Stimulated activated CD4-positive, alpha-beta T cell treated with anti-CD3 and anti-CD28 coated beads, Interleukin-2, amount 100 ng/mL, for 4 hours (primary cell): ENCODE results near the gene LAMP5.

ENCODE experiments used
- DNase-seq: peaks from one replicate; pipeline ENCODE4 v3.0.0-alpha.2; 2020; ENCODE audit warnings: low read depth

The LAMP5 gene

GRCh38 chr20:9535449-9535848, 21.1 kb downstream of the LAMP5 start:
- no peak for DNase-seq

DNA sequence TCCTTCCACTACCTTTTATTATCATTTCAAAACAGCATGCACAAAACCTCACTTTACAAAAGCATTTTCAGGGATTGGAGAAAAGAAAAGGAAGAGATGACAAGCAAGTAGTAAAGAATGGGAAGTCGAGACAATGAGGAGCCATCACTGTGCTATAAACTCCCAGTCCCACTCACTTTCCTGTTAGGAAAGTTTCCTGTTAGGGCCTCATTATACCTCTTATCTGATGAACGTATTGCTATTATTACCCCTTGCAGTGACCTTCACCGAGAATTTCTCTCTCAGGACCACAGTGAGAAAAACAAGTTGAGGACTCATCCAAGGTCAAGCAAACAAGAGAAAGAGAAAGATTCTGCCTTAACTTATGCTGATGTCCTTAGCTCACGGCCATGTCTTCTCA, 28.8 kb downstream of the LAMP5 start:
- DNase-seq, result no peak

DNA sequence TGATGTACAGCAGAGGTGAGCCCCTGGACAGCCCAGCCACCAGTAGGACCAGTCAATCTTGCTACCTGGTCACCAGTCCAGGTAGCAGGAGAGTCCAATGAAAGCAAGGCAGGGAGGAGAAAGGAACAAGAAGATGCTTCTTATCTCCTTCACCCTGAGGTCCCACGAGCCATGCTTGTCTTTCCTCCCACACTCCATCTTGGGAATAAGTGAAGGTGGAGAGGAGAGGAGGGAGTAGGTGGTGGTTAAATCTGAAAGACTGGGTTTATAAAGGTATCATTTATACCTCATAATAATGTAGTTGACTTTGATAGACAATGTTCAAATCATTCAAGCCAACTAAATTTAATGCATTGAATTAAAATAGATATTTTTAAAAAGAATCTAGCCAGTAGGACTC, 35.9 kb downstream of the LAMP5 start:
- no peak for DNase-seq

DNA sequence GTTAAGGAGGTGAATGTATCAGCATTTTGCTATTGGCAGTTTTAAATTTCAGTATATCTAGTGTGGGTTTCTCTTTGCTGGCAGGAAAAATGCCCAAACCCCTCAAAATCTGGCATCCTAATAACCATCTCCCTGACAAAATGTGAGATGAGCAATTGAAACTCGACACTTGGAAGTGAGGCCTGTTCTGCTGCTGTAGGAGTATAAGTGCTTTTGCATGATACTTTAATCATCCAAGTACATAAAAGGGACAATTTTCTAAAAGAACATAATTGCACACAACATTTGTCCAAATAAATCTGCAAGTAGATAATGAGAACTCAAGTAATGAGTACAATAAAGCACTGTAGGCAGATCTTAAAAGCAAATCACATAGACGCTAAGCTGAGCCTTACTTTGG, 36.5 kb downstream of the LAMP5 start:
- DNase-seq, result no peak

DNA sequence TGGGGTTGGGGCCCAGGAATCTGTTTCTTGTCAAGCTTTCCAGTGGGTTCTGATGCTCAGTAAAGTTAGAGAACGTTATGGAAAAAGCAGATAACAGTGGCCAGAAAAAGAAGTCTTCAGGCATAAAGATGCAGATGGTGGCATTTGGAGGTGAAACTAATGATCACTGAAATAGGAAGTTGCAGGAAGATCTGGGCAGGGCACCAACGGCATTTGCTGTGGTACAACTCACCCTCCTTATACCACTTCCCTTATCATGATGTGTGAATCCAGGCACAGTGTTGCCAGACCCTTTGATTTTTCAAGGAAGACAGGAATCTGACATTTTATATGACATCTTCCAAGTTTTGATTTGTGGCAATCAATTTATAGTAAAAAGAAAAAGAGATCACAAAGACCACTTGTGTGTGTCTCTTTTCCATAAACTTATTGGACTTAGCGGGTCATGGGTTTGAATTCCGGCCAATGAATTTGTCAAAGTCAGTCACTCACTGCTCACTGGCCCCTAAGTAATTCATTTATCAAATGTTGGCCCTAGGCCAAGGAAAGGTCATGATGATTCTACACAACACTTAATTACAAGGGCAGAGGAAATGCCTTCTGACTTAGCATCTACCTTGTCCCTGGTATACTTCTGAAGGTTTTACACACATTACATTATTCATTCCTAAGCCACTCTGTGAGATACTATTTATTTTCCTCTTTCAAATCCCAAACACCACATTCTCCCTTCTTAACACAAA, 37.6 kb downstream of the LAMP5 start:
- DNase-seq, result no peak

GRCh38 chr20:9555781-9556180, 41.4 kb downstream of the LAMP5 start:
- no peak for DNase-seq

GRCh38 chr20:9557411-9557810, 43.0 kb downstream of the LAMP5 start:
- no peak for DNase-seq

DNA sequence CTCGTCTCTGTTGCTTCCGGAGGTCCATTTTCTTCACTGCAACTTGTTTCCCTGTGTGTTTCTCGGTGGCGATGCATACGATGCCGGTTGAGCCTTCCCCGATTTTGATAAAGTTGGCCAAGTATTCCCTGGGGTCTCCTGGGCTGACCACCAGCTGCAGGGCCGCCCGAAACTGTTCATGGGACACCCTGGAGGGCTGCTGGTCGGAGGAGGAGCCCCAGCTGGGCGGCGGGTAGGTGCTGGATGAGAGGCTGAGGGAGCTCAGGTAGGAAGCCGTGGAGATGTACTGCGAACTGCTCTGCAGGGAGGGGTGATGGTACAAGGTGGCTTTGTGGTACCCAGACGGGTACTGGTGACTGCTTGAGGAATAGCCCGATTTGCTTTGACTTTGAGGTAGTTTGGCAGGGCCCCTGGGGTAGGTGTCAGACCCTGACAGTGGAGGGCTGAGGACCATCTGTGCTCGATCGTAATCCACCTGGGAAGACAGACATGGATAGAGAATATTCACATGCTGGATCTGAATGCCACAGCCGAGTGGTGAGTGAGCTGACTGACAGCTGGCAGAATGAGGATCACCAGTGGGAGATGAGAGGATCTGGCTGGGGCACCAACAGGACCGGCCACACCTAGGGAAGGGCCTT, 51.6 kb downstream of the LAMP5 start:
- no peak for DNase-seq

DNA sequence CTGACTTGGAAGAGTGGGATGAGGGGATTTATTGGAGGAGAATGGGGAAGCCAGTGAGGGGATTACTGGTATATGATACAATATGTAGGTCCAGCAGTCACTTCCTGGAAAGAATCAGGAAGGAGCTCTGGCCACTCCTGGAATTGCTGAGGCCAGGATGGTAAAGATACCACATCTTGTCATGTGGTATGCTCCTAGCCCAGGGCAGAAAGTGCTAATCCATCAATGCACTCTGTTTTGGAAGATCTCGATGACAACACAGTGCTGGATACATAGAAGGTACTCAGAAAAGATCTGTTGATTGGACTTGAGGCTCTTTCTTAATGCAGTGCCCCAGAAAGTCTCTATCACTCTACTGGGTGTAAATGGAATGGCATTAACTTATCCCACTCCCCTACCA, 52.6 kb downstream of the LAMP5 start:
- no peak for DNase-seq

DNA sequence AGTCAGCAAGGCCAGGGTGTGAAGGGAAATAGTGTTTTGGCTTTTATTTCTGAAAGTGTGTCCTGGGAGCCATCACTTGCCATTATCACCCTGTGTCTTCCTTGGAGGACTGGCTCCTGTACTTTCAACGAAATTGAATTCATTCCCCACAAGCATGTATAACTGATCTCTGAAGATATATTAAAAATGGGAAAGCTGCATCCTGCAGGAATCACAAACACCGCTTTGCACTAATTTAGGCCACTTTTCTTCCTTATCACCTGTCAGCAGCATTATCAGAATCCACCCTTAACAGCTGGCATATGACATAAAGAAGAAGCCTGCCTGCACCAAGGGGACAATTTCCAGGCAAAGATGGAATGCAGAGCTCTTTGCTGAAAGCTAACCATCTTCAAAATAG, 56.2 kb downstream of the LAMP5 start:
- DNase-seq, result no peak

DNA sequence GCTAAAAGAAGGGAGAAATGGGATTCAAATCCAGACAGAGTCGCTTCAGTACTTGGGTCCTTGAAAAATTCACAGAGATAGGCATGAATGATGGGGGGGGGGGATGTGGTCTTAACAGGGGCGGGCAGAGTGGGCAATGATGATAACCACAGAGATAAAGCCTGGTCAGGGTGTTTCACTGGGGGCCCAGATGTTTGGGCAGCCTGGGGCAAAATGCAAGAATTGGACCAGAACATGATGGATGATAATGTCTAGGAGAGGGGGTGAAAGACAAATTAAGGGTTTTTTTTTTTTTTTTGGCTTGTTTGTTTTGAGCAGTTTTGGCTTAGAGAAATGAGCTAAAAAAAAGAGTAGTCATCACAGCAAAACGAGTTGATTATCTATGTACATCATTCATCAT, 57.4 kb downstream of the LAMP5 start:
- no peak for DNase-seq

GRCh38 chr20:9572670-9573069, 58.3 kb downstream of the LAMP5 start:
- no peak for DNase-seq

DNA sequence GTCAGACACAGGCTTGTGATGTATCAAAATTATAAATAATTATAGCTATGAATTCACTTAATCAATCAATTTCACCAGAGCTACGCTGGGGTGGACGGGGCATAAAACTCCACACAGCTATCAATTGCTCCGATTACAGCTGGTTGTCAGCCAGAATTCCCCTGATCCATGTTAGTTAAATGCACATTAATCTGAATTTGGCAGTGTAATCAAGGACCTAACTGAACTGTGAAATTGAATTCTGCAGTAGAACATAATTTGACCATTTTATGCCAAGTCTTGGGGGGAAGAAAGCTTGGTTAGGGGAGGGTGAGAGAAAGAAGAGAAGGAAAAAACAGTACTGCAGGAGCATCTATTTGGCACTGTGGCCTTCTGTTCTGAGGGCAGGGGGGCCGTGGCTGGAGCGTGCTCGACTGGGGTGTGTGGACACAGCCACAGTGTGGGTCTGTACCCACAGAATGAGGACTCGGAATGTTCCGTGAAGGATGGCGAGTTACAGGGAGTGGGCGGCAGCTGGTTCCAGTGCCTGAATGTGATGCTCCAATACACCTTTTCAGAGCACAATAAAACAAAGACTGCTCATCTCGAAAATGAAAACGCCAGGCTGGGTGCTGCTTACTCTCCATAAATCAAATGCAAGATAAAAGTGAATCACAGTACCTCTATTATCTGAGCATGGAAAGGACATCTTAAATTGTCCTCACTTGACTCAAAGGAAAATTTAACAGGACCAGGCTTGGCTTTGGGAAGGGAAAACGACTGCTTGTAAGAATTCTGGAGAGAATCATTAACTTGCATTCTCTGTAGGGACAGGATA, 59.2 kb downstream of the LAMP5 start:
- DNase-seq, result no peak

DNA sequence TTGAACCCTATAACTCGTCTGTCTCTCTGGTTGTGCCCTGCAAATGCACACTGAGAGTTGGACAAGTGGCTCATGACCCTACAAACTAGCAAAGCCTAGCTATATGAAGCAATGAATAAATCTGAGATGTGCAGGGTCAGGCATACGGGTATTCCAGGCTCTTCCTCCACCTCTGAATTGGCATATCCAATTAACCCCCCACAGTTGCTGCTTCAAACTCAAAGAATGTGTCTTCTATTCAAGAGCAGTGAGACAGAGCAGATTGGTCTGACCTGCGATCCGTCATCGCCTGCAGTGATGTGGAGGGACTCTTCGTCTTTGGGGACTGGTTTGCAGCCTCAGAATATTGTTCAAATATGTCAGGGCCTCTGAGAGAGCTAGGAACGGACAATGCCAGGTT, 59.8 kb downstream of the LAMP5 start:
- no peak for DNase-seq

DNA sequence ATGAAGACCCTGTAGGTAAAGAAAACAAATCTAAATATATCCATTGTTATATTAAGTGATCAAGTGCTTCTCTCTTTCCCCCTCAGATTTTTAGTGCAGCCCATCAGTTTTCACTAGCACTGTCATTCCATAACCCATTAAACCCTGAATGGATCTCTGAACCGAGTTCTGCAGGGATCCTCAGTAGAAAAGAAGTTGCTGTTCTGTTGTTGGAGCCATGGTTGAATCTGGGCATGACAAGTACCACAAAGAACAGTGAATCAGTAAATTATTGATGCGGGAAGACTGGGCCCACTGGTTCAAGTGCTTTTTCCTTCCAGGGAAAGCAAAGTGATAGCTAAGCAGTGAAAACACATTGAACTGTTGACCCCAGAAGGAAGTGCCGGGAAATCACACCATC, 60.4 kb downstream of the LAMP5 start:
- DNase-seq, result no peak

DNA sequence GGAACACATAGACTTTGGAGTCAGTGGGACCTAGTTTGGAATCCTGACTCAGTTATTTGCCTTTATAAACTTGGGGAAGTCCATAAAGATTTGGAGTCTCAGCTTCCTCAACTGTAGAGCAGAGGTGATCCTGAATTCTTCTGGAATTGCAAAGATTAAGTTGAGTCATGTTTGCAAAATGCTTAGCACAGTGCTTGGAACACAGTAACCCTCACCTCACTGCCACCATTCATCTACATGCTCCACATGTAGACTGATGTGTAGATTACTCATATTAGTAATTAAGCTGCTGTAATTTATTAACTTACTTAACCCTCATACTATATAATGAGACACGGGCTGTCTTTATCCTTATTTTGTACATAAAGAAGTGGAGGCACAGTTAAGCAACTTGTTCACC, 61.4 kb downstream of the LAMP5 start:
- DNase-seq, result no peak

DNA sequence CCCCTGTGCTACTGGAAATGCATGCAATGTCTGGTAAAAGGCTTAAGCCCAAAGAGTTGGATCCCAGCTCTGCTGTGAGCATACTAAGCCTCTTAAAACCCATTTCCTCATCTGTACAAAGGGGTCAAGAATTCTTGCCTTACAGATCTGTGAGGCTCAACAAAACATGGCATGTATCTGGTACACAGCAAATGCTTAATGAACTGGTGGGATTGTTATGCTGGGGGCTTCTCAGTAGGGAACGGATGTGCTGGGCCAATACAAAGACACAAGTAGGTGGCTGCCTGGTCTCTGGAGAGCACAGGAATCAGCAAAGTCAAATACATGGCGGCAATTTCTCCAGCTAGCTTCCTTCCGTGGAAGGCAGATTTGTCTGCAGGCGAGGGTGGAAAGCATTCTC, 62.3 kb downstream of the LAMP5 start:
- no peak for DNase-seq

DNA sequence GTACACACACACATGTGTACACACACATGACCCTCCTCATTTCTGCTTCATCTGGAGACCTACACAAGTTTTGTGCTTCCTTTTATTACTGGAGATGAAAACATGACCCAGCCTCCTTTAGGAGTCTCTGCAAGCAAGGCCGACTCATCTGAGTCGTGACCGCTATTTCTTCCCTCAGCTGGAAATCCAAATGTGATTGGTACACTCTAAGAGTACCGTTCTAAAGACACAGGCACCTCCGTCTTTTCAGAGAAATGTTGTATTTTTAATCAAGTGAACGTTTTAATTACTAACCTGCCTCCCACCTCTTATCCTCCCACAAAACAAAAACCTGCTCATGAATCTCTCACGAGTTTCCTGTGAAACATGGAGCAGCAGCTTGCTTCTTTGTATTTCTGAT, 63.0 kb downstream of the LAMP5 start:
- no peak for DNase-seq

- DNase-seq, result no peak
Measured at GRCh38 chr20:9578594-9578993, 64.2 kb downstream of the LAMP5 start.
